Skeletal muscle cell (primary cell): ENCODE measurements around the gene BAIAP2L1.

Source experiments
- DNase-seq: peaks from one replicate; pipeline ENCODE4 v3.0.0-alpha.2; 2010; ENCODE audit warnings: low read depth
- H3K4me3 ChIP-seq: 2 replicates; pipeline ENCODE4 v1.5.1; 2011; ENCODE audit warnings: low read depth, mild to moderate bottlenecking, control low read depth, low read length, moderate library complexity

The BAIAP2L1 gene

GRCh38 chr7:98251601-98252424 is 149.1 kb downstream of the BAIAP2L1 start, which contains the start of gene TECPR1:
TECPR1 (minus strand) TSS chr7:98252232; CDS start chr7:98246146, 6,086 bp downstream.
- H3K4me3 ChIP-seq, result peak within 1 kb of the TSS; percentile 92
- DNase-seq, result peak; percentile 56

DNA sequence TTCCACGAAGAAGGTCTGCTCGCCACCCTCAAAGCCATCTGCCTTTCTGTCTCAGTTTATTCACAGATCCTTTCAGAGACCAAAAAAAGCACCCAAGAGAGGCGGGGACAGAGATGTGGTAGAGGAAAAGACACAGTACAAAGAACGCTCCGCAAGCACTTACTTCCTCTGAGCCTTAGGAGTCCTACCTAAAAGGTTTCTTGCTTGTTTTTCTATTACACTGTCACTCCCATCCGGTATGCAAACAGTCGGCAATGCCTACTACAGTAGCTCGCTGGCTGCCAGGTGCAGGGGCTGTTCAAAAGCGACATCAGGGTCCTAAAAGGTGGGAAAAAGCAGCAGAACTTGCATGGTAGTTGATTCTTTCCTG is 149.7 kb downstream of the BAIAP2L1 start:
- H3K4me3 ChIP-seq, result peak overlapping the region; percentile 92
- no peak for DNase-seq

GRCh38 chr7:98250789-98251188 is 150.1 kb downstream of the BAIAP2L1 start:
- H3K4me3 ChIP-seq, result no peak overlapping the region
- DNase-seq, result no peak

GRCh38 chr7:98249106-98249505 is 151.8 kb downstream of the BAIAP2L1 start:
- no peak for DNase-seq
- H3K4me3 ChIP-seq, result no peak overlapping the region

DNA sequence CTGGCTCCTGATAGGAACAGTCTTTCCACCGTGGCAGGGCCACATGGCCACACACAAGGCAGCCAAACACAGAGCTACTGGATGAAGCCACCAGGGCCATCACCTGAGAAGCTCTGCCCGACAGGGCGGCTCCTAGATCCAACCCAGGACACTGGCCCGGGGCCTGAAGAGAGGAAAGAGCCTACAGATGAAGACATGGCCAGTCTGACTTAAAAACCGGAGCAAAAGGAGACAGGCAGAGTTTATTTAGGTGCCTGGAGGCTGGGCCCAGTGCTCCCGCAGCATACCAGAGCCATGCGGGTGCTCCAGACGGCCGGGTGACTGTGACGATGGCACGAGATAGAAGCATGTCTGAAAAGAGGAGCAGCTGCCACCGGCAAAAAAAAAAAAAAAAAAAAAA is 152.7 kb downstream of the BAIAP2L1 start:
- DNase-seq, result no peak

GRCh38 chr7:98244871-98245270 is 156.0 kb downstream of the BAIAP2L1 start:
- no peak overlapping the region for H3K4me3 ChIP-seq
- DNase-seq, result no peak

More for the DNA sequence above, 152.7 kb downstream of the BAIAP2L1 start:
- no peak overlapping the region for H3K4me3 ChIP-seq

- H3K4me3 ChIP-seq, result no peak overlapping the region
- DNase-seq, result no peak
Measured at GRCh38 chr7:98242934-98243333, 158.0 kb downstream of the BAIAP2L1 start.

GRCh38 chr7:98242342-98242741 is 158.5 kb downstream of the BAIAP2L1 start:
- DNase-seq, result no peak
- no peak overlapping the region for H3K4me3 ChIP-seq

DNA sequence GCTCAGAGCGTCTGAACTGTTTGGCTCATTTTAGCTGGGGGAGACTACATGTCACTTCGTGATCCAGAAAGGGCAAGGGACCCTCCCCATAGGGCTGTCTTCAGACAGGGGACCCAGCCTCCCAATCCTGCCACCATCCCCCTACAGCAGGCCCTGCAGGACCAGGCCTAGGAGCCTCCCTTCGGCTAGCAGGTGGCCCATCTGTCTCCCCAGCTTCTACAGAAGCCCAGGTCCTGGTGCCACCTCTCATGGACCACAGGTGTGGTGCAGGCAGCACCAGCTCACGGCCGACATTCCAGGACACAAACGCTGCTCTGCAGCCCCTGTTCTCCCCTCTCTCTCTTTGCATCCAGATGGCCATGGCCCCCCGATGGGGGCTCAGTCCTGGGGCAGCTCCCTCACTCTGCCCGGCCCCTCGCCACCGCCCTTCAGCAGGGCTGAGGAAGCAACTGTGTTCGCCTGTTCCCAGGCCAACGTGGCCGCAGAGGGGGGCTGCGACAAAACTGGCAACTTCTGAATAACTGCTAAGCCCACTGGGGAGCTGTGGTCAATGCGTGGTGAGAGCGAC is 159.1 kb downstream of the BAIAP2L1 start:
- no peak overlapping the region for H3K4me3 ChIP-seq
- DNase-seq, result no peak
